CD4-positive, alpha-beta T cell (primary cell): ENCODE results near the gene NXPE4. TPM values are rescaled to one million over a fixed set of nuclear protein-coding genes. Genes with fewer than 3 reads are reported as not detected.
"Not testable (repeated sequence)": the region's sequence is repeated elsewhere in the genome, so short reads cannot be mapped to it uniquely, and the experiment has no call there.

Source experiments
- ATAC-seq: fragments of 200-7000 bp; cut with Tn5 transposase; one replicate; pipeline ENCODE4 v1.10.0; 2022; ENCODE audit warnings: mild to moderate bottlenecking; ENCODE audit not compliant: poor library complexity
- CTCF ChIA-PET: fragments of 350-600 bp; sonication (Branson Sonifier 250); formaldehyde crosslinking; loops from one replicate; lab custom pipeline; 2021; ENCODE audit warnings: antibody characterized with exemption, inconsistent platforms; lab: Charles Lee
- POLR2A ChIA-PET: fragments of 350-600 bp; sonication (Branson Sonifier 250); formaldehyde crosslinking; loops from one replicate; lab custom pipeline; 2021; ENCODE audit warnings: antibody characterized with exemption, inconsistent platforms; lab: Charles Lee
- DNase-seq, 14 experiments: peaks; one replicate each; pipeline ENCODE4 v3.0.0-alpha.2; 2013 to 2020; ENCODE audit warnings: mixed read lengths in 2 of 14
- H3K27ac ChIP-seq, 2 donors: one replicate each; pipeline versions ENCODE4 v1.5.1 to v1.7.0; 2013; ENCODE audit warnings: low read length in 2 of 2, low read depth in 1 of 2, mild to moderate bottlenecking in 1 of 2
- H3K27me3 ChIP-seq, 2 experiments: 1 replicate in 1 of 2; 2 replicates in 1 of 2; pipeline versions ENCODE4 v1.6.1 to v1.7.0; 2013; ENCODE audit warnings: low read length in 2 of 2, control low read depth in 1 of 2, mild to moderate bottlenecking in 1 of 2, moderate library complexity in 1 of 2; ENCODE audit not compliant: insufficient read depth in 2 of 2, control insufficient read depth in 1 of 2
- H3K36me3 ChIP-seq: one replicate; pipeline ENCODE4 v1.6.1; 2013; ENCODE audit warnings: low read length, control low read depth; ENCODE audit not compliant: insufficient read depth
- H3K4me1 ChIP-seq: one replicate; pipeline ENCODE4 v1.6.1; 2013; ENCODE audit warnings: low read length, control low read depth; ENCODE audit not compliant: insufficient read depth
- H3K4me3 ChIP-seq: one replicate; pipeline ENCODE4 v1.5.1; 2013; ENCODE audit warnings: mild to moderate bottlenecking, low read length, moderate library complexity
- H3K9me3 ChIP-seq, 2 experiments: 1 replicate in 1 of 2; 2 replicates in 1 of 2; pipeline versions ENCODE4 v1.6.1 to v1.7.0; 2013; ENCODE audit warnings: low read length in 2 of 2, mild to moderate bottlenecking in 2 of 2, control low read depth in 1 of 2, moderate library complexity in 1 of 2; ENCODE audit not compliant: control insufficient read depth in 1 of 2, insufficient read depth in 1 of 2
- H3K27ac Mint-ChIP-seq: one replicate; pipeline ENCODE4 v1.8.0; 2020; ENCODE audit warnings: mixed read lengths
- H3K27me3 Mint-ChIP-seq: one replicate; pipeline ENCODE4 v1.8.0; 2021; ENCODE audit warnings: mixed read lengths
- H3K36me3 Mint-ChIP-seq: one replicate; pipeline ENCODE4 v1.8.0; 2021; ENCODE audit warnings: low read depth, mixed read lengths
- H3K4me1 Mint-ChIP-seq: one replicate; pipeline ENCODE4 v1.8.0; 2021; ENCODE audit warnings: low read depth, mixed read lengths
- H3K4me3 Mint-ChIP-seq: one replicate; pipeline ENCODE4 v1.8.0; 2020; ENCODE audit warnings: mild to moderate bottlenecking, mixed read lengths
- H3K9me3 Mint-ChIP-seq: one replicate; pipeline ENCODE4 v1.8.0; 2020; ENCODE audit warnings: mixed read lengths
- CTCF ChIP-seq: fragments of 200-600 bp; IDR thresholded peaks from one replicate; pipeline ENCODE4 v1.8.0; 2022; ENCODE audit warnings: antibody characterized with exemption, mild to moderate bottlenecking
- intact Hi-C, 2 experiments: fragments of 100-400 bp; cut with DNase I in 1 of 2; cut with micrococcal nuclease in 1 of 2; formaldehyde crosslinking; loops; one replicate each; pipeline versions ENCODE4 v1.15.1 to v1.9.0; 2023 to 2025; cut with DNase I, micrococcal nuclease
- total RNA-seq, 174 experiments: library from RNA in 2 of 174; stranded (reverse) in 2 of 174; gene quantifications; one replicate each; pipeline ENCODE4 v1.2.3 and lab custom pipeline; 2021 to 2026

NXPE4 gene
- total RNA-seq, 2 experiments from 2014 or later: not detected

GRCh38 chr11:114612686-114613085 is 17.1 kb upstream of the NXPE4 start:
- POLR2A ChIA-PET: no interaction called here
- H3K9me3 Mint-ChIP-seq: peaks cover 4% of the 10 kb centered on the region
- H3K27ac Mint-ChIP-seq: no peak overlapping the region
- ATAC-seq (no peak), DNase-seq (no peak)
- H3K36me3 ChIP-seq: no peaks in the 10 kb centered on the region
- H3K27ac ChIP-seq: no peak overlapping the region
- CTCF ChIA-PET: no interaction called here
- no peak for TF ChIP-seq CTCF
- no peaks in the 10 kb centered on the region for H3K36me3 Mint-ChIP-seq
- no peaks in the 10 kb centered on the region for H3K4me1 Mint-ChIP-seq
- H3K9me3 ChIP-seq: no peaks in the 10 kb centered on the region
- no peak overlapping the region for H3K4me3 Mint-ChIP-seq
- no peaks in the 10 kb centered on the region for H3K4me1 ChIP-seq
- no peaks in the 10 kb centered on the region for H3K27me3 Mint-ChIP-seq
- no peaks in the 10 kb centered on the region for H3K27me3 ChIP-seq
- intact Hi-C loops: loop anchor here in 1 of 2 experiments (5.0 kb wide), 1 partner anchor 270 kb away; no protein-coding TSS in a partner anchor
- H3K4me3 ChIP-seq: no peak overlapping the region

- intact Hi-C loops: loop anchor here in 1 of 2 experiments (5.0 kb wide), 1 partner anchor 270 kb away; no protein-coding TSS in a partner anchor
Observed at GRCh38 chr11:114612199-114612598, 16.6 kb upstream of the NXPE4 start.

GRCh38 chr11:114610984-114611944 is 15.7 kb upstream of the NXPE4 start:
- no peaks in the 10 kb centered on the region for H3K4me1 Mint-ChIP-seq
- Histone ChIP-seq H3K36me3 (no peaks in the 10 kb centered on the region), H3K27me3 (no peaks in the 10 kb centered on the region), H3K4me3 (no peak overlapping the region), H3K27ac (no peak overlapping the region), H3K4me1 (no peaks in the 10 kb centered on the region), H3K9me3 (no peaks in the 10 kb centered on the region)
- no peak for TF ChIP-seq CTCF
- DNase-seq (no peak), ATAC-seq (no peak)
- no peaks in the 10 kb centered on the region for H3K36me3 Mint-ChIP-seq
- H3K27me3 Mint-ChIP-seq: no peaks in the 10 kb centered on the region
- H3K9me3 Mint-ChIP-seq: peaks cover 4% of the 10 kb centered on the region
- POLR2A ChIA-PET: no interaction called here
- H3K4me3 Mint-ChIP-seq: no peak overlapping the region
- intact Hi-C loops: loop anchor here in 1 of 2 experiments (5.0 kb wide), 1 partner anchor 269 kb away; no protein-coding TSS in a partner anchor
- H3K27ac Mint-ChIP-seq: no peak overlapping the region
- CTCF ChIA-PET: no interaction called here

More at GRCh38 chr11:114612199-114612598, 16.6 kb upstream of the NXPE4 start:
- DNase-seq, H3K4me1 Mint-ChIP-seq, H3K27ac Mint-ChIP-seq, H3K36me3 ChIP-seq, H3K27ac ChIP-seq, H3K9me3 Mint-ChIP-seq, CTCF ChIA-PET, H3K27me3 Mint-ChIP-seq, H3K27me3 ChIP-seq, H3K9me3 ChIP-seq, H3K4me3 ChIP-seq, POLR2A ChIA-PET, H3K36me3 Mint-ChIP-seq, ATAC-seq, H3K4me3 Mint-ChIP-seq, H3K4me1 ChIP-seq: not testable (repeated sequence)
